ENCODE results near the gene GAN.
"Not testable (repeated sequence)": the region's sequence is repeated elsewhere in the genome, so short reads cannot be mapped to it uniquely, and the experiment has no call there.

The GAN gene

GRCh38 chr16:81321536-81321935 is 6.8 kb downstream of the GAN start:
- ATAC-seq = no peak
- Mint-ChIP-seq H3K27ac (no peak overlapping the region), H3K4me1 (peaks cover 24% of the 10 kb centered on the region), H3K9me3 (no peaks in the 10 kb centered on the region), H3K27me3 (no peaks in the 10 kb centered on the region), H3K4me3 (no peak overlapping the region), H3K36me3 (peaks cover 17% of the 10 kb centered on the region)

GRCh38 chr16:81324808-81325207 is 10.0 kb downstream of the GAN start:
- Mint-ChIP-seq H3K27me3 (no peaks in the 10 kb centered on the region), H3K4me3 (no peak overlapping the region)
- ATAC-seq = no peak

GRCh38 chr16:81327011-81327410 is 12.2 kb downstream of the GAN start:
- no peak overlapping the region for H3K4me3 Mint-ChIP-seq
- H3K27ac Mint-ChIP-seq = no peak overlapping the region
- ATAC-seq = no peak
- peaks cover 17% of the 10 kb centered on the region for H3K36me3 Mint-ChIP-seq
- H3K27me3 Mint-ChIP-seq = no peaks in the 10 kb centered on the region
- H3K9me3 Mint-ChIP-seq = no peaks in the 10 kb centered on the region
- H3K4me1 Mint-ChIP-seq = peaks cover 14% of the 10 kb centered on the region

More at GRCh38 chr16:81324808-81325207, 10.0 kb downstream of the GAN start:
- no peak overlapping the region for H3K27ac Mint-ChIP-seq
- H3K9me3 Mint-ChIP-seq = no peaks in the 10 kb centered on the region
- peaks cover 17% of the 10 kb centered on the region for H3K36me3 Mint-ChIP-seq
- peaks cover 16% of the 10 kb centered on the region for H3K4me1 Mint-ChIP-seq

- Mint-ChIP-seq H3K27me3 (no peaks in the 10 kb centered on the region), H3K36me3 (peaks cover 21% of the 10 kb centered on the region), H3K9me3 (no peaks in the 10 kb centered on the region), H3K4me3 (no peak overlapping the region), H3K27ac (no peak overlapping the region), H3K4me1 (peaks cover 18% of the 10 kb centered on the region)
- ATAC-seq = no peak
These were observed 12.9 kb downstream of the GAN start for GRCh38 chr16:81327447-81328196.

- Mint-ChIP-seq H3K9me3 (no peaks in the 10 kb centered on the region), H3K4me1 (peaks cover 8% of the 10 kb centered on the region), H3K36me3 (peaks cover 21% of the 10 kb centered on the region), H3K27me3 (no peaks in the 10 kb centered on the region), H3K27ac (no peak overlapping the region), H3K4me3 (no peak overlapping the region)
- ATAC-seq = no peak
These were observed 15.2 kb downstream of the GAN start for GRCh38 chr16:81329947-81330346.

GRCh38 chr16:81333356-81333755 is 18.6 kb downstream of the GAN start:
- Mint-ChIP-seq H3K9me3 (no peaks in the 10 kb centered on the region), H3K4me3 (no peak overlapping the region), H3K4me1 (peaks cover 12% of the 10 kb centered on the region), H3K27me3 (no peaks in the 10 kb centered on the region), H3K27ac (no peak overlapping the region), H3K36me3 (peaks cover 14% of the 10 kb centered on the region)
- no peak for ATAC-seq

- Mint-ChIP-seq H3K27ac (no peak overlapping the region), H3K9me3 (no peaks in the 10 kb centered on the region), H3K4me3 (no peak overlapping the region), H3K36me3 (peaks cover 16% of the 10 kb centered on the region), H3K4me1 (peaks cover 12% of the 10 kb centered on the region), H3K27me3 (no peaks in the 10 kb centered on the region)
- peak; percentile 79 for ATAC-seq
These were observed 20.9 kb downstream of the GAN start for GRCh38 chr16:81335669-81336068.

- peaks cover 20% of the 10 kb centered on the region for H3K36me3 Mint-ChIP-seq
- peaks cover 12% of the 10 kb centered on the region for H3K4me1 Mint-ChIP-seq
- ATAC-seq = no peak
- peaks cover 4% of the 10 kb centered on the region for H3K9me3 Mint-ChIP-seq
- no peak overlapping the region for H3K27ac Mint-ChIP-seq
- H3K4me3 Mint-ChIP-seq = no peak overlapping the region
- H3K27me3 Mint-ChIP-seq = no peaks in the 10 kb centered on the region
These were observed 22.3 kb downstream of the GAN start for GRCh38 chr16:81337097-81337496.

- not testable (repeated sequence) for ATAC-seq, H3K4me1 Mint-ChIP-seq, H3K4me3 Mint-ChIP-seq, H3K27me3 Mint-ChIP-seq, H3K27ac Mint-ChIP-seq
- Mint-ChIP-seq H3K9me3 (peaks cover 19% of the 10 kb centered on the region), H3K36me3 (peaks cover 29% of the 10 kb centered on the region)
These were observed 30.4 kb downstream of the GAN start for GRCh38 chr16:81345172-81345571.

GRCh38 chr16:81347425-81347824 is 32.7 kb downstream of the GAN start:
- no peak overlapping the region for H3K27ac Mint-ChIP-seq
- H3K36me3 Mint-ChIP-seq = peaks cover 32% of the 10 kb centered on the region
- H3K9me3 Mint-ChIP-seq = peaks cover 12% of the 10 kb centered on the region
- no peaks in the 10 kb centered on the region for H3K27me3 Mint-ChIP-seq
- no peaks in the 10 kb centered on the region for H3K4me1 Mint-ChIP-seq
- ATAC-seq = no peak
- no peak overlapping the region for H3K4me3 Mint-ChIP-seq

GRCh38 chr16:81349608-81350305 is 35.0 kb downstream of the GAN start:
- Mint-ChIP-seq H3K36me3 (peaks cover 42% of the 10 kb centered on the region), H3K9me3 (peaks cover 9% of the 10 kb centered on the region), H3K4me3 (no peak overlapping the region), H3K27me3 (no peaks in the 10 kb centered on the region), H3K27ac (no peak overlapping the region), H3K4me1 (no peaks in the 10 kb centered on the region)
- no peak for ATAC-seq

- Mint-ChIP-seq H3K4me3 (no peak overlapping the region), H3K36me3 (peaks cover 42% of the 10 kb centered on the region), H3K4me1 (no peaks in the 10 kb centered on the region), H3K27ac (no peak overlapping the region), H3K9me3 (peaks cover 9% of the 10 kb centered on the region), H3K27me3 (no peaks in the 10 kb centered on the region)
- ATAC-seq = no peak
These were observed 35.5 kb downstream of the GAN start for GRCh38 chr16:81350306-81350615.

- no peak overlapping the region for H3K4me3 Mint-ChIP-seq
- H3K4me1 Mint-ChIP-seq = no peaks in the 10 kb centered on the region
- ATAC-seq = no peak
- no peaks in the 10 kb centered on the region for H3K27me3 Mint-ChIP-seq
- H3K36me3 Mint-ChIP-seq = peaks cover 27% of the 10 kb centered on the region
- H3K9me3 Mint-ChIP-seq = peaks cover 3% of the 10 kb centered on the region
- H3K27ac Mint-ChIP-seq = no peak overlapping the region
These were observed 39.1 kb downstream of the GAN start for GRCh38 chr16:81353895-81354294.

- no peak for ATAC-seq
- H3K27me3 Mint-ChIP-seq = no peaks in the 10 kb centered on the region
- peaks cover 3% of the 10 kb centered on the region for H3K9me3 Mint-ChIP-seq
- H3K27ac Mint-ChIP-seq = no peak overlapping the region
- peaks cover 40% of the 10 kb centered on the region for H3K36me3 Mint-ChIP-seq
- no peaks in the 10 kb centered on the region for H3K4me1 Mint-ChIP-seq
- no peak overlapping the region for H3K4me3 Mint-ChIP-seq
These were observed 43.0 kb downstream of the GAN start for GRCh38 chr16:81357711-81358260.

- no peaks in the 10 kb centered on the region for H3K4me1 Mint-ChIP-seq
- H3K4me3 Mint-ChIP-seq = no peak overlapping the region
- no peaks in the 10 kb centered on the region for H3K27me3 Mint-ChIP-seq
- H3K36me3 Mint-ChIP-seq = peaks cover 42% of the 10 kb centered on the region
- H3K27ac Mint-ChIP-seq = no peak overlapping the region
- H3K9me3 Mint-ChIP-seq = peaks cover 3% of the 10 kb centered on the region
- ATAC-seq = no peak
These were observed 44.1 kb downstream of the GAN start for GRCh38 chr16:81358860-81359259.

- Mint-ChIP-seq H3K27me3 (no peaks in the 10 kb centered on the region), H3K27ac (no peak overlapping the region), H3K9me3 (peaks cover 3% of the 10 kb centered on the region), H3K36me3 (peaks cover 47% of the 10 kb centered on the region), H3K4me1 (no peaks in the 10 kb centered on the region), H3K4me3 (no peak overlapping the region)
- no peak for ATAC-seq
These were observed 45.4 kb downstream of the GAN start for GRCh38 chr16:81360135-81360534.

Data from stimulated activated memory B cell treated with anti-CD40 and anti-IgM and Interleukin-4, amounts not matched to agents 10 μg/mL and 1 μg/mL and 100 μg/mL, for 72 hours (primary cell).